HG03175 (cell line): ENCODE measurements around the gene IMMP2L.
"Not testable (repeated sequence)": the region's sequence is repeated elsewhere in the genome, so short reads cannot be mapped to it uniquely, and the experiment has no call there.

Experiments used
- ATAC-seq: cut with Tn5 transposase; IDR thresholded peaks from one replicate; pipeline ENCODE4 v1.9.1; 2021; ENCODE audit warnings: mild to moderate bottlenecking, moderate library complexity; ENCODE audit not compliant: unreplicated experiment

Gene IMMP2L

DNA sequence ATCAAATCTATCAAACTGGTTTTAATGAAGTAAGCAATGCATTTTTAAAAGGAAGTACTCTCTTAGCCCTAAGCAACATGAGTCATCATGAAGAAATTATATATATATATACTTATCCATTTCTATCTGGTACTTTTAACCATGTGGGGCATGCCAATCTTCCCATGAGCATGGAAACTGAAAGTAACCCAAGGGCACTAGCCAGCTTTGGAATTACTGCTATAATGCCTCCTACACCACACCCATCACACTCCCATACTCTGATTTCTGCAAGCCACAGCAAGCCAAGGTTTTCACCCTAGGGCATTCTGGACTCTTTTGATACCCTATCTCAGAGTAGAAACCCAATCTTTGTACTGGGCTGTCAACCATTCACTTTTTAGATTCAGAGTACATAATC lies 204.6 kb downstream of the IMMP2L start:
- no peak for ATAC-seq

DNA sequence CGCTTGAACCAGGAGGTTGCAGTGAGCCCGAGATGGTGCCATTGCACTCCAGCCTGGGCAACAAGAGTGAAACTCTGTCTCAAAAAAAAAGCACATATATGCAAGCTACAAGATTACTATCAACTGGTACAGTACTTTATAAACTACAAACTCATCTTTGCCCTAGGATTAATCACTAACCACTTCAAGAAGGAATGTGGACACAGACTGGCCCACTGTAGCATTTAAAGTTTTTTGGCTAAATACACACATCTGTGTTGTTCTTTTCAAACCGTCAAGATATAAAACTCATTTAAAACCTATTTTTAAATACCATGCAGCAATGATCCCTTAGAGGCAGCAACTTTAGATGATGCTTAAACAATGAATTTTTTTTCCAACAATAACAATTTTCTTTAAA lies 205.4 kb downstream of the IMMP2L start:
- no peak for ATAC-seq

DNA sequence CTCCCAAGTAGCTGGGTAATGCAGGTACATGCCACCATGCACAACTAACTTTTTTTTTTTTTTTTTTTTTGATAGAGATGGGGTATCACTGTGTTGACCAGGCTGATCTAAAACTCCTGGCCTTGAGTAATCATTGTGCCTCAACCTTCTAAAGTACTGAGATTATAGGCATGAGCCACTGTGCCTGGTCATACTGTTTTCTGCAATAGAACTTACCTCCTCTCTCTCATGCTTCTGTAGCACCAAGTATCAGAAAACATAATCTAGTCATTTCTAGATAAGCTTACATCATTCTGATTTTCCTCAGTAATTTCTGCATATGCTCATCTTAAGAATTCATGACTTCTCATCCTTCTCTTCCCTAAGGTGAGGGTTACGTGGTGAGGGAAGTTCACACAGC lies 210.0 kb downstream of the IMMP2L start:
- no peak for ATAC-seq

DNA sequence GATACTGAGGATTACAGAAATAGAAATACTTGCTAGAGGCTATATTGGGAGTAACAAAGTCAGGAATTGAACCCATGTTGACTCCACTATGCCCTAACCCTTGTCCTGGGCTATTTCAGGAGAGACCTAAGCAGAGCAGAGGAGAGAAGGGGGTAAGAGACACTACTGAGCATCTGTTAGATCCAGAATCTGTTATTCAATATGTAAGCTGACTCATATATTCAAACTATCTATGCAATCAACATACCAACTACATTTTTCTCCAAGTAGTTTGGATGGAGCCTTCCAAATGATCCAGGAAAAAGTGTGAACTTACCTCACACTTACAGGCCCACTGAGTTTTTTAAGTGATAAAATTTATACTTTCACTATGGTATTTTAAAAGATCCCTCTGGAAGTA lies 216.1 kb downstream of the IMMP2L start:
- ATAC-seq: no peak

DNA sequence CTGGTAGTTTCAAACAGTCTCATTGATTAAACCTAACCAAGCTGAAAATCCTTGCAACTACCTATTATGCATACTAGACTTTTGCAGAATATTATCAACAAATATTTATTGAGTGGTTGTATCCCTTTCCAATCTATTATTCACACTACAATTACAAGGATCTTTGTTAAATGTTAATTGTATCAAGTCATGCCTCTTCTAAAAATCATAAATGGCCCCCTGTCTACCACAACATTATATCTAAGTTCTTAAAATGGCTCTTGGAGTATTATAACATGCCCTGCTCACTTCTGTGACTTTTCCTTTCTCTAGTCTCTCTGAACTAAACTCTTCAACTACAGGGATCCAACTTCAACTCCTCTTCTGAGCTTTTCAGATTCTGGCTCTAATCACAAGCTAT lies 219.3 kb downstream of the IMMP2L start:
- no peak for ATAC-seq

DNA sequence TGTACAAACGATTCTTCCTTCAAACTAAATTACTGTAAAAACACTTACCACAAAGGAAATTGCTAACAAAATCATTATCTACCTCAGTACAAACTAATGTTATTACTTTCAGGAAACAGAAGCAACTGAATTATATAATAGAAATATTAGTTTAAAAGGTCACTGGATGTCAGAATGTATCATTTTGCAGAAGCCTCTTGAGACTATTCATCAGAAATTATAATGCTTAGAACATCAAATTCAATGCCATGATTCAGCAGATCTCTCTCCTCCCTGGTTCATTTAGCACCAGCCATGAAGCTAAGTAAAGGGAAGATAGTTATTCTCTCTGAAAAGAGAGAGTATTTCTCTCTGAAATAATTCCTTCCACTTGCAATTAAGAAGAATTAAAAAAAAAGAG lies 223.3 kb downstream of the IMMP2L start:
- no peak for ATAC-seq

DNA sequence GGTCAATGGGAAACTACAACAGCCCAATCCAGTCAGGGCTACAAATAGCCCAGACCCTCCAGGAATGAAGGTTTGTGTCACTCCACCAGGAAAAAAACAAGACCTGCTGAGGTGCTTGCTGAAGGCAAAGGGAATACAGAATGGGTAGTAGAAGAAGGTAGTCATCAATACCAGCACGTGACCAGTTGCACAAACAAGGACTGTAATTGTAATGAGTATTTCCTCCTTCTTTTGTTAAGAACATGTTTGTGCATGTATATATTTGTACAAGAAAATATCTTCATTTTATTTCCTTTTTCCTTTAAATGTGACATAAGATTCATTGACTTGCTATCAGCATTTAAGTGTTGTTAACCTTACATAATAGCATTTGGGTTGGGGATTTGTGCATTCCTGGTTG lies 229.3 kb downstream of the IMMP2L start:
- ATAC-seq: no peak

DNA sequence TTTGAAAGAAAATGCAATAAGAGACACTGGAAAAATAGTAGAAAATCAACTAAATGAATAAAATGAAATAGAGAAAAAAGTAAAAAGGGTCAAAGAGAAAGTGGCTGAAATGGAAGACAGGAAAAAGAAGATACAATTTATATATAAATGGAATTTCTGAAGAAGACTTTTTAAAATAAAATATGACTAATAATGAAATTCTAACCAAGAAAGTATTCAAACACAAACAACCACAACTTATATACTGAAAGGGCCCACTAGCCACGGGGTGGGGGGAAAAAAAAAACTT lies 232.1 kb downstream of the IMMP2L start:
- ATAC-seq: no peak

DNA sequence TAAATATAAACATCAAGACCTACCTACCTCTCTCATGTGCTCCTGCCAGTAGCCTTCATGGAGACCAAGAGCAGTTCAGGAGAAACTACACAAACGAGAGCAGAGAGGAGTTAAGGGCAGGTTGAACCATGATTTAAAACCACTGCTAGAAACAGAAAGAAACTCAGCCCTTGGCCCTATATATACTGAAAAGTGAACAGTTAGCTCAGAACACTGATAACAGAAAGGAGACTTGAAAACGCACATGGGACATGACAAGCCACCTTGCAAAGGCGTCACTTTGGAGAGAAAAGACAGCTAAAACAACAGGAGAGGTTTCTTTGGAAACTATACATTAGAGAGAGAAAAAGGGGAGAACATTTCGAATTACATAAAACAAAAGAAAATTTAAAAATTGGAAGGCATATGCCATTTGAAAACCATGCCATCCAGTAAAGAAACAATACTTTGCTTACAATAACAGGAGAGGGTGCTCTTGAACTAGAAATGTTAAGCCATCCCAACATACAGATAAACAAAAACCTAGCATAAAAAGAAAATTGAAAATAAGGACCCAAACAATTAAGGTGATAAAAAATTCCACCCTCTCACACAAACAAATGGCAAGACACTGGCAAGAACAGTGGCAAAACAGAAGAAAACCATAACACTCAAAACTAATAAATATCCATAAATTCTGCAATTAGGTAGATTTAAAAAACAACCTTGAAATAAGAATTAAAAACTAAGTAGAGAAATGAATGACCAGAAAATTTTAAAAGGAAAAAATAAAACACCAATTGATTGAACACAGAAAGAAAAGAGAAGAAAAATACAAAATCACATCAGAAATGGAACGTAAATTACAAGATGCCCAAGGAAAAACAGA lies 232.7 kb downstream of the IMMP2L start:
- ATAC-seq: no peak

DNA sequence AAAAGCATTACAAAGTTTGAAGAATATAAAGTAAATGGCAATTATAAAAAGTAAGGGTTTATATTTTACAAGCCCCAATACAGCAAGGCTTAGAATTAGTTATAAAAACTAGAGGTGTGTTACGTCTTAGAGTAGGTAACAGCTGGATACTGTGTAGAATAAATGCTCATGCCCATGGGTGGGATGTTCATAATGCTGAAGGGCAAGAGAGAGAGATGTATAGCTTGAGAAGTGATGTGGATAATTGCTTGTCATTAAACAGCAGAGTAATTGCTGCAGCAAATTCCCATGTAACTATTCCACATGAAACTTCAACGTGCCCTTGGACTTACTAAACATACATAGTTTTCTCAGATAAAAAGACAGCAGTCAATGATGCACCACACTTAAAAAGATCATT lies 233.8 kb downstream of the IMMP2L start:
- ATAC-seq: no peak

DNA sequence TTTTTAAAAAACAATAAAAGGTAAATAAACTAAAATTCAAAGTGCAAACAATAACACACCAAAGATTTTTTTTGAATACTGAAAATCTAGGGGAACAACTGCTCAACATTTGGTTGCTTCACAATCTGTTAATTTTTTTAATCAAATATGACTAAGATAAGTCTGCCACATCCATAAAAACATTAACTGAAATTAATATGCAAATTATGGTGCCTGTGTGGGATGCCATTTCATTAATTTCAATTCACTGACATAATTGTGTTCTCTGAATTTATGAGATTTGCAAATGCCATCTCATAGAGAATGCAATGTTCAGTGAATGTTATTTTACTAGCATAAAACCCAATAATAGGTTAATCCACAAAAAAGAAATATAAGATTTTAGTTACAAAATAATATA lies 237.5 kb downstream of the IMMP2L start:
- no peak for ATAC-seq

DNA sequence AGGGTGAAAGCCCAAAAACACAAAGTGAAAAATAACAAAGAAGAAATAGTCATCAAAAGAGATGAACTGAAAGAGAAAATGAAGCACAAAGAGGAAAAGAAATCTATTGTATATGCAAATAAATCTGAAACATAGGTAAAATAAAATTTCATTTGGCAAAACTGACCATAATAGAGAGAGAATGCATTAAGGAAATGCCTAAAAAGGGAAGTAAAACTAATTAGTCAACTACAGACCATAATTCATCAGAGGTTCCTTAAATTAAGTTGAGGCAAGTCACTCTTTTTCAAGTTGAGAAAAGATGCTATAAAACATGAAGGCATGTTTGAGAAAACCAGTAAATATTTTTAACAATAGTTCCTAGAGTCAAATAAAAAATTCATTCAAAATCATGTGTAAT lies 238.1 kb downstream of the IMMP2L start:
- ATAC-seq: peak; percentile 87

DNA sequence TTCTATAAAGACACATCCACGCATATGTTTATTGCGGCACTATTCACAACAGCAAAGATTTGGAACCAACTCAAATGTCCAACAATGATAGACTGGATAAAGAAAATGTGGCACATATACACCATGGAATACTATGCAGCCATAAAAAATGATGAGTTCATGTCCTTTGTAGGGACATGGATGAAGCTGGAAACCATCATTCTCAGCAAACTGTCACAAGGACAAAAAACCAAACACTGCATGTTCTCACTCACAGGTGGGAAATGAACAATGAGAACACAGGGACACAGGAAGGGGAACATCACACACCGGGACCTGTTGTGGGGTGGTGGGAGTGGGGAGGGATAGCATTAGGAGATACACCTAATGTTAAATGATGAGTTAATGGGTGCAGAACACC lies 238.6 kb downstream of the IMMP2L start:
- ATAC-seq: not testable (repeated sequence)

DNA sequence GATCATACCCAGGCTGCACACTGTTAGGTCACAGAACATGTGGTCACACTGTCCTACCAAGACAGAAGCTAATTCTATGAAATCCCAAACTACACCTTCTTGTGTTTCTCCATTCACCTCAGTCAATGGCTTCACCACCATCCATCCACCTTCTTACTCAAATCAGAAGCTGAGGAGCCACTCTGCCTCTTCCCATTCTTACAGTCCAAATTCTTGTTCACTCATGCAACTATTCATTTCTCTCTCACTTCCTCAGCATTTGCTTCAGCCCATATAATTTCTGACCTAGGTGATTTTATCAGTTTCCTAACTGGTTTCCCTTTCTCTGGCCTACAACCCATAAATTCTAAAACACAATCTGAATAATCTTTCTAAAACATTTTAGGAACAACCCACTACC lies 242.2 kb downstream of the IMMP2L start:
- no peak for ATAC-seq

DNA sequence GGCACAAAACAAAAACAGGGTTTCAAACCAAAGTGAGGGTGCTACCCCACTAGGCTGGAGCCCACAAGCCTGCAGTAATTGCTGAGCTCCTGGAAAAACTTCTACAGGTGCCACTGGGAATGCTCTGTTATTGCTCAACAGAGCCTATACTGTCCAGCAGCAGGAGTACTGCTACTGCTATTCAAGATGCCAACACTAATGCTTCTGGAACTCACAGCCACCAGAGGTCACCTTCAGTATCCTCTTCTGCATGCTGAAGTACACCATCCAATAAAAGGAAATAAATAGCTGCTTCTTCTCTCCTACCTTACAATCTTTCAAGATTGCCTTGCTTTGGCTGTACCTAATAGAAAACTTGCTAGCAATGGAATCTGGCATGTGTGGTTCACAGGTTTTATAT lies 249.3 kb downstream of the IMMP2L start:
- no peak for ATAC-seq

DNA sequence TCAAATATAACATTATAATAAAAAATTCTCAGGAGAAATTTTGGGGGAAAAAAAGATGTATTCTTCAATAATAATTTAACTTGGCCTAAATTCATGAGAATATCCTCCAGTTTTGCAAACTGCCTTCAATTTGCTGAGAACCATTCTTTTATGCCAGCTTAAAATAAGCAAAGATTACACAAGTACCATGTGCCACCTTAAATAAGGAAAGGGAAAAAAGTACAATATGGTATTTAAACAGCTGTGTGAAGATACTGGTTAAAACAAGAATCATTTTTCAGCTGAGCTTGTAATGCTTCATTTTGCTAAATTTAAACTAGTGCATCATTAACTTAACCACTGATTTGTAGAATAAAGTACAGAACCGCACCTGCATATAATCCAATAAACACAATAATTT lies 253.6 kb downstream of the IMMP2L start:
- no peak for ATAC-seq

DNA sequence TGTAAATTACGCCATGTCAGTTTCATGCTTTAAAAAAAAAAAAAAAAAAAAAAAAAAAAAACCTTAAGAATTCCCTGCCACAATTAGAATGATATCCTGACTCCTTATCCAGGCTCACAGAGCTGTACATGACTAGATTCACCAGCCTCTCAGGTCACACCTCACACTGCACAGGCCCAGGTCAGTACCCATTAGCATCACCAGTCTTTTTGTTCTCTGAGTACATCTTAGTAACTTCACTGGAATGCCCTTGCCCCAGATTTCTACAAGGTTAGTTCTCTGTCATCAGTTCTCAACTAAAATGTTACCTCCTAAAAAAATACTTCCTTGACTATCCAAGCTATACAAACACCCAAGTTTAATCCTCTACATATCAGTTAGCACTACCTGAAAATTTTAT lies 260.4 kb downstream of the IMMP2L start:
- ATAC-seq: no peak

DNA sequence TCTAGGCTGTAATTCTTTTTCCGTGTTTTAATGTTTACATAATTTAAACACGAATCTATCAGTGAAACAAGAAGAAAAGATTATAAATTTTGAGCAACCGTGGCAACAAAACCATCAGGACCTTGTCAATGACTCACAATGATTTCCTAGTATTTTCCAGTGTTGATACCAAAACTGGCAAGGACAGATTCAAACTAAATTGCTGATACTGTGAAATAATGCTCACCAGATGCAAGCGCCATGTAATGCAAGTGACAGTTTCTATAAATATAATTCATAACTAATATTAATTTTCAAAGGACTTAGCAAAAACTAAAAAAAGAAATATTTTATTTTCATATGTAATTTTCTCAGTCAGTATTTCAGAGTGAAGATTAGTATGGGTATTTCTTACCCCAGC lies 267.8 kb downstream of the IMMP2L start:
- no peak for ATAC-seq

DNA sequence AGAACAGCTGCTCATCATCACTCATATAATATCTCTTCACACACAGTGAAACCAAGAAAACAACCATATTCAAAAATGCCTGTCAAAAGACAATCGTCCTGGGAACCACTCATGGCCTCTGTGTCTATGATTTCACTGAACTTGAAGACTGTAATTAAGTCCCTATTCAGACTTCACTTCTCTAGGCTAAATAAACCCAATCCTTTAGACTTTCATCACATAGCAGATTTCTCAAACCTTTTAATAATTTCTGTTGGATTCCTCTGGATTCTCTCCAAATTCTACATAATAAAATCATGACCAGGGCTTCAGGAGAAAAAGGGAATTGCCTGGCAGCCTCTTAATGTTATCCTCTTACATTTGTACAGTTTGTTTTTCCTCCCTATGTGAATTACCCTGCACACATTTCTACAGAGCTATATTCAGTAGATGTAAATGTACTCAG lies 270.2 kb downstream of the IMMP2L start:
- ATAC-seq: no peak

DNA sequence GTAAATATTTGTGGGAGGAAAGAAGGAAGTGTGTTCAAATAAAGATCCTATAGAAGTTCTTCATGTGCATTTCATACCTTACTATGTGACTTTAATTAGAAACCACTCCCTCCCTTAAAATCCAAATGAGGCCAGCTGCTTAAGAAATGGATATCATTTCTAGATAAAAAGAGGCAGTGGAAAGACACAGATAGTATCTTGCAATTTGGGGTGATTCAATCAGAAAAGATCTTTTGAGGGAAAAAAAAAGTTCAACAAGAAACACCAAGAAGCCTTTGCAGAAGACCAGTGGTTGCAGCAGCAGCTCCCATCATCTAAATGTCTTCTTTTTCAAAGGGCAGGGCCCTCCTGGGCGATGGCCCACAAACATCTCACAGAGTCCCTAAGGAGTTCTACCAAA lies 271.3 kb downstream of the IMMP2L start:
- no peak for ATAC-seq

DNA sequence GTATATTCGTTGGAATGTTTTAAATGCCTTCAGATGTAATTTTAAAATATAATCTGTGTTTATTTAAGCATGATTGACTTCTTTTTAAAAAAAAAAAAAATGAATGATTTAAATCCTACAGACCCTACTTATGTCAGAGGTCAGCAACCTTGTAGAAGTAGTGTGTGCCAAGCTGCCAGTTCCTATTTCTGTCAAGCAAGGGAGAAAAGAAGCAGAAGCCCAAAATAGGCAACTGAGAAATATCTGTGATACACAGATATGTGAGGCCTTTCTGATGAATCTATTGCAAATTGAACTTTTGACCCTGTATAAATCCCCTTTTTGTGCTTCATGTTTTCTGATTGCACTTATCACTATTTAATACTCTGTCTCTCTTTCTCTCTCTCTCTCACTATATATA lies 271.9 kb downstream of the IMMP2L start:
- no peak for ATAC-seq

DNA sequence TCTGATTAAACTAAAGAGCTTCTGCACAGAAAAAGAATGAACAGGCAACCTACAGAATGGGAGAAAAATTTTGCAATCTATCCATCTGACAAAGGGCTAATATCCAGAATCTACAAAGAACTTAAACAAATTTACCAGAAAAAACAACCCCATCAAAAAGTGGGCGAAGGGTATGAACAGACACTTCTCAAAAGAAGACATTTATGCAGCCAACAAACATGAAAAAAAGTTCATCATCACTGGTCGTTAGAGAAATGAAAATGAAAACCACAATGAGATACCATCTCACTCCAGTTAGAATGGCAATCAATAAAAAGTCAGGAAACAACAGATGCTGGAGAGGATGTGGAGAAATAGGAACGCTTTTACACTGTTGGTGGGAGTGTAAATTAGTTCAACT lies 273.9 kb downstream of the IMMP2L start:
- ATAC-seq: not testable (repeated sequence)

DNA sequence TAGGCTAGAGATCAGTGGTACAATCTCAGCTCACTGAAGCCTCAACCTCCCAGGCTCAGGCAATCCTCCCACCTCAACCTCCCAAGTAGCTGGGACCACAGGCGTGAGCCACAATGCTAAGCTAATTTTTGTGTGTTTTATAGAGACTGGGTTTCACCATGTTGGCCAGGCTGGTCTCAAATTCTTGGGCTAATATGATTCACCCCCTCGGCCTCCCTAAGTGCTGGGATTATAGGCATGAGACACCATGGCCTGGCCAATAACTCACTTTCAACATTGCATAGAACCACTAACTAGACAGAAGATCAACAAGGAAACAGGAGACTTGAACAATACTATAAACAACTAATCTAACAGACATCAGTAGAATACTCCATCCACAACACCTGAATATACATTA lies 279.7 kb downstream of the IMMP2L start:
- ATAC-seq: no peak
